HepG2 (cell line): ENCODE results near the gene P4HA1. TPM values are rescaled to one million over a fixed set of nuclear protein-coding genes. Genes with fewer than 3 reads are reported as not detected.

Experiments
- ARID2 ChIP-seq: sonication (generic); formaldehyde crosslinking; IDR thresholded peaks from 2 replicates; pipeline ENCODE4 v1.8.1; 2022; ENCODE audit warnings: mild to moderate bottlenecking, missing genetic modification reagents, borderline replicate concordance
- CEBPG ChIP-seq: IDR thresholded peaks from 2 replicates; pipeline ENCODE4 v1.6.1; 2016
- CHD4 ChIP-seq: fragments of 200-600 bp; sonication (generic); IDR thresholded peaks from 2 replicates; pipeline ENCODE4 v1.7.0; 2017; ENCODE audit warnings: mild to moderate bottlenecking, low read length, borderline replicate concordance
- ERF ChIP-seq: IDR thresholded peaks from 2 replicates; pipeline ENCODE4 v1.6.1; 2018; ENCODE audit warnings: missing biosample characterization, missing genetic modification reagents
- FOXA1 ChIP-seq, 2 experiments: fragments of 450-650 bp in 1 of 2; sonication (generic) in 1 of 2; formaldehyde crosslinking in 1 of 2; IDR thresholded peaks; 2 replicates each; pipeline versions ENCODE4 v1.4.0 to v1.6.1; 2016 to 2020; ENCODE audit warnings: missing genetic modification reagents in 1 of 2
- HDAC6 ChIP-seq: fragments of 200-600 bp; sonication (generic); IDR thresholded peaks from 2 replicates; pipeline ENCODE4 v1.7.0; 2017; ENCODE audit warnings: mild to moderate bottlenecking, antibody characterized with exemption, low read length, low read depth
- IKZF4 ChIP-seq: sonication (generic); formaldehyde crosslinking; IDR thresholded peaks from 2 replicates; pipeline ENCODE4 v1.5.1; 2020; ENCODE audit warnings: borderline replicate concordance, mild to moderate bottlenecking, low read depth, missing genetic modification reagents; ENCODE audit errors: not compliant biosample characterization
- JUND ChIP-seq: sonication (generic); formaldehyde crosslinking; IDR thresholded peaks from 2 replicates; pipeline ENCODE4 v1.8.0; 2022; ENCODE audit warnings: mild to moderate bottlenecking, missing genetic modification reagents
- MBD4 ChIP-seq: IDR thresholded peaks from 2 replicates; pipeline ENCODE4 v1.6.1; 2012; ENCODE audit warnings: low read length, inconsistent platforms, borderline replicate concordance
- MTA3 ChIP-seq: sonication (generic); formaldehyde crosslinking; IDR thresholded peaks from 2 replicates; pipeline ENCODE4 v1.4.0; 2020; ENCODE audit warnings: missing genetic modification reagents
- TBX2 ChIP-seq: sonication (generic); formaldehyde crosslinking; IDR thresholded peaks from 2 replicates; pipeline ENCODE4 v1.5.0; 2020; ENCODE audit warnings: missing genetic modification reagents, mild to moderate bottlenecking, borderline replicate concordance
- WIZ ChIP-seq: sonication (generic); formaldehyde crosslinking; IDR thresholded peaks from 2 replicates; pipeline ENCODE4 v1.5.1; 2020; ENCODE audit warnings: mild to moderate bottlenecking, missing genetic modification reagents
- ZBTB7B ChIP-seq: sonication (generic); formaldehyde crosslinking; IDR thresholded peaks from 2 replicates; pipeline ENCODE4 v1.4.0; 2020; ENCODE audit warnings: missing genetic modification reagents
- ZFAT ChIP-seq: sonication (generic); formaldehyde crosslinking; conservative IDR thresholded peaks from 2 replicates; pipeline ENCODE4 v1.8.1; 2023; ENCODE audit warnings: missing genetic modification reagents, inconsistent platforms
- ZNF12 ChIP-seq: sonication (generic); formaldehyde crosslinking; IDR thresholded peaks from 2 replicates; pipeline ENCODE4 v1.5.0; 2020; ENCODE audit warnings: missing genetic modification reagents
- ZNF207 ChIP-seq: fragments of 450-650 bp; IDR thresholded peaks from 2 replicates; pipeline ENCODE4 v1.6.1; 2016; ENCODE audit warnings: antibody characterized with exemption, borderline replicate concordance
- ZNF3 ChIP-seq: IDR thresholded peaks from 2 replicates; pipeline ENCODE4 v1.7.0; 2017; ENCODE audit warnings: inconsistent platforms
- ZNF44 ChIP-seq: sonication (generic); formaldehyde crosslinking; IDR thresholded peaks from 2 replicates; pipeline ENCODE4 v1.5.1; 2020; ENCODE audit warnings: mild to moderate bottlenecking, missing genetic modification reagents
- polyA plus RNA-seq, 8 experiments: library from polyadenylated mRNA; depleted of rRNA in 3 of 8; stranded (reverse) in 7 of 8; unstranded in 1 of 8; fragments of >200 nt; fragmentation: Illumina TruSeq in 4 of 8; extraction: Trizol in 4 of 8; gene quantifications; 2 replicates each; pipeline versions ENCODE4 v1.2.1 to v1.2.3, GENCODE V29; 2011 to 2016; ENCODE audit warnings: low read depth in 4 of 8, missing spikeins in 1 of 8, mixed read lengths in 1 of 8; ENCODE audit not compliant: insufficient read depth in 1 of 8
- total RNA-seq, 5 experiments: library from RNA; depleted of rRNA; stranded (reverse); fragments of >200 nt; fragmentation: Illumina TruSeq; extraction: Trizol; gene quantifications; 2 replicates each; pipeline ENCODE4 v1.2.3, GENCODE V29; 2016; ENCODE audit warnings: low read depth in 1 of 5
- TF ChIP-seq, protein P1 (sequence below): sonication (generic); formaldehyde crosslinking; IDR thresholded peaks from 2 replicates; pipeline ENCODE4 v1.4.0; 2020; ENCODE audit warnings: mild to moderate bottlenecking, missing genetic modification reagents
- TF ChIP-seq, protein P2 (sequence below): sonication (generic); formaldehyde crosslinking; IDR thresholded peaks from 2 replicates; pipeline ENCODE4 v1.8.0; 2022; ENCODE audit warnings: low read depth, missing genetic modification reagents
- TF ChIP-seq, protein P3 (sequence below): sonication (generic); formaldehyde crosslinking; IDR thresholded peaks from 2 replicates; pipeline ENCODE4 v1.5.0; 2020; ENCODE audit warnings: mild to moderate bottlenecking, missing genetic modification reagents
- TF ChIP-seq, protein P4 (sequence below): sonication (generic); formaldehyde crosslinking; IDR thresholded peaks from 2 replicates; pipeline ENCODE4 v1.4.0; 2020; ENCODE audit warnings: missing genetic modification reagents
- TF ChIP-seq, protein P5 (sequence below): IDR thresholded peaks from 2 replicates; pipeline ENCODE4 v1.6.1; 2012; ENCODE audit warnings: low read depth, low read length, improper control_type of control experiment

Gene P4HA1
- total and polyA plus RNA-seq, 2 of the 13 experiments (the other 11 are each of a cell fraction or from before 2014, with no cell fraction given): 63.1 to 196 TPM

DNA sequence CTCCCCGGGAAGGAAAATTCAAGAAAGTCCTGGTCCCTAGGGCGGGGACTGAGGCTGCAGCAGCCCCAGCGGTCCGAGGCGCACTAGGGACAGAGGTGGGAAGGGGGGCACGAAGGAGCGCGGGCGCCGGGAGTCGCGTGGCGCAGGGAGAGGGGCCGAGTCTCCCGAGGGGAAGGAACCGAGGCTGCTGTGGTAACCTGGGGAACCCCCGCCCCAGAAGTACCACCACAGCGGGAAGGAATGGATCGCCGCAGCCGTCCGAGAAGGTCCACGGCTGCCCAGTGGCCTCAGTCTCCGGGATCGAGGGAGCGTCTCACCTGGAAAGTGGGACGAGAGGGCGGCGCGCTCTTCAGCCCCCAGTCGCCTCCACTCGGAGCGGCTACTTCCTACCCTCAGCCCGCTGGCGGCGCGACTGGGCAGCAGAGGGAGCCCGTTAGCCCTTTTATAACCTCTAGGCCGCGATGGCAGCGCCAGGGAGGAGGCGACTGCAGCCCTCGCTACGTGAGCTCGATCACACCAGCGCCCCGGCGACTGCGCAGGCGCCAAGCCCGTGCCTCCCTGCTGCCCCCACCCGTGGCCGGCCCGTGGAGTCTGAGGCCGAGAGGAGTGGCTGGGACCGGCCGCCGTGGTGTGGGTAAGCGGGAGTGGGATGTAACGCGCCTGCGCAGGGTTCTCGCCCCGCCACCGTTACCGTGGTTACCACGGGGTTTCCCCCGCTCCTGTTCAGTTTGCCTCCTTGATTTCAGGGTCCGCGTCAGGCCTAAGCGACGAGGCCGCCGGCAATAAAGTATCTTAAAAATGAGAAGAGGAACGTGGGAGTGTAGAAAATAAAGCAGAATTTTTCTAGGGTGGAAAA, at the start of gene P4HA1 (continued):
- TF ChIP-seq ZBTB7B (peak; percentile 78), ZNF12 (no peak), ZNF3 (CRISPR knock-in tag) (0 out of 2 replicates have a peak, but pooled peaks have one; percentile 20), ARID2 (CRISPR knock-in tag) (peak; percentile 43; the same call in 1 of the 2 replicates), ERF (CRISPR knock-in tag) (peak; percentile 93), FOXA1 (IDR thresholded peaks at IDR 0.05) (no peak), FOXA1 (CRISPR knock-in tag; IDR thresholded peaks at IDR 0.05) (no peak), MBD4 (no peak), ZNF44 (CRISPR knock-in tag) (no peak; the same call in 1 of the 2 replicates), JUND (CRISPR knock-in tag) (no peak), WIZ (CRISPR knock-in tag) (no peak; the same call in 1 of the 2 replicates), HDAC6 (no peak), ZFAT (CRISPR knock-in tag) (0 out of 2 replicates have a peak, but pooled peaks have one; percentile 53), MTA3 (no peak), IKZF4 (CRISPR knock-in tag) (no peak), TBX2 (CRISPR knock-in tag) (peak; percentile 88), ZNF207 (no peak), CEBPG (CRISPR knock-in tag) (no peak), CHD4 (no peak)
- TF ChIP-seq, protein P1, sequence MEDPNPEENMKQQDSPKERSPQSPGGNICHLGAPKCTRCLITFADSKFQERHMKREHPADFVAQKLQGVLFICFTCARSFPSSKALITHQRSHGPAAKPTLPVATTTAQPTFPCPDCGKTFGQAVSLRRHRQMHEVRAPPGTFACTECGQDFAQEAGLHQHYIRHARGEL (CRISPR knock-in tag): no peak
- TF ChIP-seq, protein P2, sequence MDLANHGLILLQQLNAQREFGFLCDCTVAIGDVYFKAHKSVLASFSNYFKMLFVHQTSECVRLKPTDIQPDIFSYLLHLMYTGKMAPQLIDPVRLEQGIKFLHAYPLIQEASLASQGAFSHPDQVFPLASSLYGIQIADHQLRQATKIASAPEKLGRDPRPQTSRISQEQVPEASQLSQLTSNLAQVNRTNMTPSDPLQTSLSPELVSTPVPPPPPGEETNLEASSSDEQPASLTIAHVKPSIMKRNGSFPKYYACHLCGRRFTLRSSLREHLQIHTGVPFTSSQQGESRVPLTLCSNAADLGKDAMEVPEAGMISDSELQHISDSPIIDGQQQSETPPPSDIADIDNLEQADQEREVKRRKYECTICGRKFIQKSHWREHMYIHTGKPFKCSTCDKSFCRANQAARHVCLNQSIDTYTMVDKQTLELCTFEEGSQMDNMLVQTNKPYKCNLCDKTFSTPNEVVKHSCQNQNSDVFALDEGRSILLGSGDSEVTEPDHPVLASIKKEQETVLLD: peak; percentile 41; the same call in 1 of the 2 replicates
- TF ChIP-seq, protein P3, sequence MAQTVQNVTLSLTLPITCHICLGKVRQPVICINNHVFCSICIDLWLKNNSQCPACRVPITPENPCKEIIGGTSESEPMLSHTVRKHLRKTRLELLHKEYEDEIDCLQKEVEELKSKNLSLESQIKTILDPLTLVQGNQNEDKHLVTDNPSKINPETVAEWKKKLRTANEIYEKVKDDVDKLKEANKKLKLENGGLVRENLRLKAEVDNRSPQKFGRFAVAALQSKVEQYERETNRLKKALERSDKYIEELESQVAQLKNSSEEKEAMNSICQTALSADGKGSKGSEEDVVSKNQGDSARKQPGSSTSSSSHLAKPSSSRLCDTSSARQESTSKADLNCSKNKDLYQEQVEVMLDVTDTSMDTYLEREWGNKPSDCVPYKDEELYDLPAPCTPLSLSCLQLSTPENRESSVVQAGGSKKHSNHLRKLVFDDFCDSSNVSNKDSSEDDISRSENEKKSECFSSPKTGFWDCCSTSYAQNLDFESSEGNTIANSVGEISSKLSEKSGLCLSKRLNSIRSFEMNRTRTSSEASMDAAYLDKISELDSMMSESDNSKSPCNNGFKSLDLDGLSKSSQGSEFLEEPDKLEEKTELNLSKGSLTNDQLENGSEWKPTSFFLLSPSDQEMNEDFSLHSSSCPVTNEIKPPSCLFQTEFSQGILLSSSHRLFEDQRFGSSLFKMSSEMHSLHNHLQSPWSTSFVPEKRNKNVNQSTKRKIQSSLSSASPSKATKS (CRISPR knock-in tag): no peak
- TF ChIP-seq, protein P4, sequence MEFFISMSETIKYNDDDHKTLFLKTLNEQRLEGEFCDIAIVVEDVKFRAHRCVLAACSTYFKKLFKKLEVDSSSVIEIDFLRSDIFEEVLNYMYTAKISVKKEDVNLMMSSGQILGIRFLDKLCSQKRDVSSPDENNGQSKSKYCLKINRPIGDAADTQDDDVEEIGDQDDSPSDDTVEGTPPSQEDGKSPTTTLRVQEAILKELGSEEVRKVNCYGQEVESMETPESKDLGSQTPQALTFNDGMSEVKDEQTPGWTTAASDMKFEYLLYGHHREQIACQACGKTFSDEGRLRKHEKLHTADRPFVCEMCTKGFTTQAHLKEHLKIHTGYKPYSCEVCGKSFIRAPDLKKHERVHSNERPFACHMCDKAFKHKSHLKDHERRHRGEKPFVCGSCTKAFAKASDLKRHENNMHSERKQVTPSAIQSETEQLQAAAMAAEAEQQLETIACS (CRISPR knock-in tag): no peak; the same call in 1 of the 2 replicates
- TF ChIP-seq, protein P5, sequence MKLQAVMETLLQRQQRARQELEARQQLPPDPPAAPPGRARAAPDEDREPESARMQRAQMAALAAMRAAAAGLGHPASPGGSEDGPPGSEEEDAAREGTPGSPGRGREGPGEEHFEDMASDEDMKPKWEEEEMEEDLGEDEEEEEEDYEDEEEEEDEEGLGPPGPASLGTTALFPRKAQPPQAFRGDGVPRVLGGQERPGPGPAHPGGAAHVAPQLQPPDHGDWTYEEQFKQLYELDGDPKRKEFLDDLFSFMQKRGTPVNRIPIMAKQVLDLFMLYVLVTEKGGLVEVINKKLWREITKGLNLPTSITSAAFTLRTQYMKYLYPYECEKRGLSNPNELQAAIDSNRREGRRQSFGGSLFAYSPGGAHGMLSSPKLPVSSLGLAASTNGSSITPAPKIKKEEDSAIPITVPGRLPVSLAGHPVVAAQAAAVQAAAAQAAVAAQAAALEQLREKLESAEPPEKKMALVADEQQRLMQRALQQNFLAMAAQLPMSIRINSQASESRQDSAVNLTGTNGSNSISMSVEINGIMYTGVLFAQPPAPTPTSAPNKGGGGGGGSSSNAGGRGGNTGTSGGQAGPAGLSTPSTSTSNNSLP: no peak; the same call in 1 of the 2 replicates
